ENCODE data around the gene RAB18.

Gene RAB18

DNA sequence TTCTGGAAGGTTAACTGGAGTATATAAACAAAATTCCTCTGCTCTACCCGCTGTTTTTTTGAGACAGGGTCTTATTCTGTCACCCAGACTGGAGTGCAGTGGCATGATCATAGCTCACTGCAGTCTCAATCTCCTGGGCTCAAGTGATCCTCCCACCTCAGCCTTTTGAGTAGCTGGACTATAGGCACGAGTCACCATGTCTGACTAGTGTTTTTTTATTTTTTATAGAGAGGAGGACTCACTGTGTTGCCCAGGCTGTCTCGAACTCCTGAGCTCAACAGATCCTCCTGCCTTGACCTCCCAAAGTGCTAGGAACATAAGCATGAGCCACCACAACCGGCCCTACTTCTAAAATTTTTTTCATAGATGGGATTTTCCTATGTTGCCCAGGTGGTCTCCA, 2.2 kb downstream of the RAB18 start:
- TF ChIP-seq CTCF (IDR thresholded peaks at IDR 0.05; ENCODE audit: extremely low read depth, missing control alignments): no peak

DNA sequence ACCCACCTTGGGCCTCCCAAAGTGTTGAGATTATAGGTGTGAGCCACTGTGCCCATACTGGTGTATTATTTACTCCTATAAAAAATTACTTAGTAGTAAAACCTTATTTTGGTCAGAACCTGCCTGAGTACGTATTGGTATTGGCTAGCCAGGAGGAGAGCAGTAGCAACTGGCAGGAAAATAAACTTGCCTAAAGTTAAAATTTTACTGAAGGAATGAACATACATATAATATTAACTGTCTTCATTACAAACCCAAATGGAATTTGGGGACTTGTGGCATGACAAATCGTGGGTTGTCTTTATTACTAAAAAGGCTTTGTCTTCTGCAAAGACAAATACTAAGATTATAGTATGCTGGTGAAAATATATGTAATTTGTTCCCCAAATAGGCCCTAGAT, 8.4 kb downstream of the RAB18 start:
- no peak for DNase-seq (ENCODE audit: low spot score)
- no peak for TF ChIP-seq CTCF (IDR thresholded peaks at IDR 0.05; ENCODE audit: extremely low read depth, missing control alignments)

More for the DNA sequence above, 2.2 kb downstream of the RAB18 start:
- DNase-seq (ENCODE audit: low spot score): no peak

DNA sequence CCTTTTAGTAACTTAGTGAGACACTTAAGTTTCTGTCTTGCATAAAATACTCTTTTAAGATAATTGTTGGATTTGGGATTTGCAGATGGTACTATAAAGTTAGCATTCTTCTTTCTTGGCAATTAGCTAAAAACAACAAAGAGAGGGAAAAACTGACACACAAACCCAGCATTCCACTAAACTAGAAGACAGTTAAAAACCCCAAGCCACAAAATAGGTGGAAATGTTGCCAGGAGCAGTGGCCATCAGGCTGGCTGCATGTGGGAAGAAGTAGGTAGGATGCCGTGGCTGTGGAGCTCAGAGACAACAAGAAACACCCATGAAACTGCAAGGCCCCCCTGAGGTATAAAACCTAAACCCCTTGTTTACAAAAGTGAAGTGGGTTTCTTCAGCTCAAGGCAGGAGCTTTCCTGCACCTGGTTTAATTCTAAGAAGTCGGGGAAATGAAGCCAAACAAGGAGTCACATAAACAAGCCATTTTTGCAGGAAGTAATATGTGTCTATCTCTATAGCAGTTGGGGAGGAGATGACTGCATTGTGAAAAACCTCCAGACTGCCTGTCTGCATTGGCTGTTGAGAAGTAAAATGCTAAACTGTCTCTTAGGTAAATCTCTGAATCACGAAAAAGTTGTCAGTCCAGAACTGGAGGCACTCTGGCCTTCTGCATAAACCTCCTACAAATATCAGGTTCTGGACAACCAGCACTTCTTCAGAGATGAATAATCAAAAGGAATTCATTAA, 9.5 kb downstream of the RAB18 start:
- DNase-seq (ENCODE audit: low spot score): peak; percentile 10

GRCh38 chr10:27514243-27514642, 10.1 kb downstream of the RAB18 start:
- no peak for DNase-seq (ENCODE audit: low spot score)
- TF ChIP-seq CTCF (IDR thresholded peaks at IDR 0.05; ENCODE audit: extremely low read depth, missing control alignments): no peak

More for the DNA sequence above, 9.5 kb downstream of the RAB18 start:
- TF ChIP-seq CTCF (IDR thresholded peaks at IDR 0.05; ENCODE audit: extremely low read depth, missing control alignments): no peak

DNA sequence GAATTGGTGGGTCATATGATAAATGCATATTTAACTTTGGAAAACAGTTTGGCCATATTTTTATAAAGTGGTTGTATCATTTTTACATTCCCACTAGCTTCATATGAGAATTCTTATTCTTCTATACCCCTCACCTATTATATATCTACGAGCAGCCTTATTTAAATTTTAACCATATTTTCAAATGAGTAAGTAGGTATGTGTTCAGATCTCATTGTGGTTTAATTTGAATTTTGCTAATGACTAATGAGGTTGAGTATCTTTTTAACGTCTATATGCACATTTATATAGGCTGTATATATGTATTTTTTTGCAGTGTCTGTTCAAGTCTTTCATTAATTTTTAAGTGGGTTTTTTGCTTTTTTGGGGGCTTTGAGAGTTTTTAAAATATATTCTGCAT, 14.2 kb downstream of the RAB18 start:
- TF ChIP-seq CTCF (IDR thresholded peaks at IDR 0.05; ENCODE audit: extremely low read depth, missing control alignments): no peak
- no peak for DNase-seq (ENCODE audit: low spot score)

GRCh38 chr10:27525819-27526218, 21.7 kb downstream of the RAB18 start:
- no peak for DNase-seq (ENCODE audit: low spot score)
- TF ChIP-seq CTCF (IDR thresholded peaks at IDR 0.05; ENCODE audit: extremely low read depth, missing control alignments): no peak

GRCh38 chr10:27526242-27526641, 22.1 kb downstream of the RAB18 start:
- DNase-seq (ENCODE audit: low spot score): no peak
- no peak for TF ChIP-seq CTCF (IDR thresholded peaks at IDR 0.05; ENCODE audit: extremely low read depth, missing control alignments)
